ENCODE measurements around the gene TEAD1.
A peak's percentile ranks its signal among the peaks of the same experiment; 100 is the strongest.

Gene TEAD1

GRCh38 chr11:12808519-12808918, 134.3 kb downstream of the TEAD1 start:
- FAIRE-seq (no peak), DNase-seq (ENCODE audit: low spot score) (peak; percentile 20)

- DNase-seq (ENCODE audit: low spot score) (no peak), FAIRE-seq (no peak)
Measured at GRCh38 chr11:12809364-12809763, 135.1 kb downstream of the TEAD1 start.

GRCh38 chr11:12809864-12810567, 135.8 kb downstream of the TEAD1 start:
- DNase-seq (ENCODE audit: low spot score) = peak; percentile 84
- peak; percentile 75 for FAIRE-seq

- DNase-seq (ENCODE audit: low spot score) (peak; percentile 85), FAIRE-seq (peak; percentile 77)
Measured at GRCh38 chr11:12810568-12810894, 136.3 kb downstream of the TEAD1 start.

GRCh38 chr11:12811861-12812260, 137.6 kb downstream of the TEAD1 start:
- DNase-seq (ENCODE audit: low spot score) (no peak), FAIRE-seq (no peak)

- FAIRE-seq (no peak), DNase-seq (ENCODE audit: low spot score) (peak; percentile 50)
Measured at GRCh38 chr11:12812849-12813248, 138.6 kb downstream of the TEAD1 start.

- FAIRE-seq (no peak), DNase-seq (ENCODE audit: low spot score) (peak; percentile 48)
Measured at GRCh38 chr11:12813371-12814225, 139.4 kb downstream of the TEAD1 start.

GRCh38 chr11:12815129-12815480, 140.9 kb downstream of the TEAD1 start:
- DNase-seq (ENCODE audit: low spot score) = no peak
- FAIRE-seq = no peak

- no peak for FAIRE-seq
Measured at GRCh38 chr11:12815931-12816494, 141.8 kb downstream of the TEAD1 start.

GRCh38 chr11:12817681-12818332, 143.6 kb downstream of the TEAD1 start:
- FAIRE-seq = no peak

More at GRCh38 chr11:12815931-12816494, 141.8 kb downstream of the TEAD1 start:
- DNase-seq (ENCODE audit: low spot score) = no peak

GRCh38 chr11:12818333-12819015, 144.3 kb downstream of the TEAD1 start:
- DNase-seq (ENCODE audit: low spot score) (peak; percentile 34), FAIRE-seq (no peak)

More at GRCh38 chr11:12817681-12818332, 143.6 kb downstream of the TEAD1 start:
- no peak for DNase-seq (ENCODE audit: low spot score)

GRCh38 chr11:12822392-12823022, 148.3 kb downstream of the TEAD1 start:
- FAIRE-seq (no peak), DNase-seq (ENCODE audit: low spot score) (no peak)

- no peak for DNase-seq (ENCODE audit: low spot score)
Measured at GRCh38 chr11:12824281-12825041, 150.2 kb downstream of the TEAD1 start.

GRCh38 chr11:12826441-12826840, 152.2 kb downstream of the TEAD1 start:
- FAIRE-seq = no peak
- no peak for DNase-seq (ENCODE audit: low spot score)

More at GRCh38 chr11:12824281-12825041, 150.2 kb downstream of the TEAD1 start:
- FAIRE-seq = no peak

- FAIRE-seq (no peak), DNase-seq (ENCODE audit: low spot score) (no peak)
Measured at GRCh38 chr11:12827369-12827768, 153.1 kb downstream of the TEAD1 start.

- FAIRE-seq = peak; percentile 70
Measured at GRCh38 chr11:12827929-12828812, 153.9 kb downstream of the TEAD1 start.

GRCh38 chr11:12829131-12829530, 154.9 kb downstream of the TEAD1 start:
- DNase-seq (ENCODE audit: low spot score) (no peak), FAIRE-seq (no peak)

More at GRCh38 chr11:12827929-12828812, 153.9 kb downstream of the TEAD1 start:
- peak; percentile 6 for DNase-seq (ENCODE audit: low spot score)

- no peak for FAIRE-seq
- no peak for DNase-seq (ENCODE audit: low spot score)
Measured at GRCh38 chr11:12829540-12830314, 155.5 kb downstream of the TEAD1 start.
